Caco-2 (cell line): ENCODE data around the gene SLC9A4. TPM values are rescaled to one million over a fixed set of nuclear protein-coding genes. Genes with fewer than 3 reads are reported as not detected.

Experiments used
- BruUV-seq: library from RNA; stranded (reverse); fragments of 400-500 nt; replicated peaks from 2 replicates; lab custom pipeline; 2021; lab: Mats Ljungman, UMichigan
- CTCF ChIA-PET: fragments of 300-600 bp; sonication (Branson Sonifier 250); formaldehyde crosslinking; loops from one replicate; lab custom pipeline; 2022; ENCODE audit warnings: antibody characterized with exemption; lab: Charles Lee
- POLR2A ChIA-PET: fragments of 300-600 bp; sonication (Branson Sonifier 250); formaldehyde crosslinking; loops from one replicate; lab custom pipeline; 2022; ENCODE audit warnings: antibody characterized with exemption; lab: Charles Lee
- DNase-seq, 2 experiments: peaks; one replicate each; pipeline versions ENCODE4 v3.0.0 to v3.0.0-alpha.2; 2020 to 2022
- H3K27me3 ChIP-seq: replicated peaks from 2 replicates; pipeline ENCODE4 v1.6.0; 2011; ENCODE audit warnings: low read length; ENCODE audit not compliant: control insufficient read depth, insufficient read depth
- H3K36me3 ChIP-seq: 2 replicates; pipeline ENCODE4 v1.5.1; 2011; ENCODE audit warnings: low read length; ENCODE audit not compliant: control insufficient read depth, insufficient read depth
- H3K4me1 ChIP-seq: fragments of 250-450 bp; sonication (Bioruptor Pico); 2 replicates; pipeline ENCODE4 v1.5.1; 2020; ENCODE audit warnings: mild to moderate bottlenecking
- H3K4me3 ChIP-seq: 2 replicates; pipeline ENCODE4 v1.5.1; 2011; ENCODE audit warnings: low read depth, mild to moderate bottlenecking, control low read depth, low read length
- H3K9me3 ChIP-seq: fragments of 250-450 bp; sonication (Bioruptor Pico); 2 replicates; pipeline ENCODE4 v1.5.1; 2020; ENCODE audit warnings: mild to moderate bottlenecking, moderate library complexity
- H3K27ac Mint-ChIP-seq: one replicate; pipeline ENCODE4 v1.8.0; 2022; ENCODE audit warnings: mixed read lengths; ENCODE audit not compliant: unreplicated experiment
- H3K27me3 Mint-ChIP-seq: one replicate; pipeline ENCODE4 v1.8.0; 2022; ENCODE audit warnings: mixed read lengths; ENCODE audit not compliant: insufficient read depth, unreplicated experiment
- H3K36me3 Mint-ChIP-seq: one replicate; pipeline ENCODE4 v1.8.0; 2022; ENCODE audit warnings: mild to moderate bottlenecking, mixed read lengths; ENCODE audit not compliant: insufficient read depth, unreplicated experiment
- H3K4me1 Mint-ChIP-seq: one replicate; pipeline ENCODE4 v1.8.0; 2022; ENCODE audit warnings: low read depth, mixed read lengths; ENCODE audit not compliant: unreplicated experiment
- H3K4me3 Mint-ChIP-seq: one replicate; pipeline ENCODE4 v1.8.0; 2022; ENCODE audit warnings: mild to moderate bottlenecking, moderate library complexity, mixed read lengths; ENCODE audit not compliant: unreplicated experiment
- H3K9me3 Mint-ChIP-seq: one replicate; pipeline ENCODE4 v1.8.0; 2022; ENCODE audit warnings: mixed read lengths; ENCODE audit not compliant: unreplicated experiment
- intact Hi-C: fragments of 100-400 bp; cut with micrococcal nuclease; formaldehyde crosslinking; loops from one replicate; pipeline ENCODE4 v1.10.0; 2022; ENCODE audit not compliant: unreplicated experiment
- total RNA-seq: library from RNA; stranded (reverse); gene quantifications from 2 replicates; pipeline ENCODE4 v1.2.3, GENCODE V29; 2022
- TF ChIP-seq, protein P1 (sequence below), 2 experiments: fragments of 200-600 bp in 1 of 2; IDR thresholded peaks; 1 replicate in 1 of 2; 2 replicates in 1 of 2; pipeline versions ENCODE4 v1.5.1 to v1.8.0; 2011 to 2022; ENCODE audit warnings: antibody characterized with exemption in 1 of 2, control low read depth in 1 of 2, inconsistent platforms in 1 of 2, low read depth in 1 of 2, low read length in 1 of 2, mild to moderate bottlenecking in 1 of 2, moderate library complexity in 1 of 2; ENCODE audit not compliant: insufficient read depth in 1 of 2, severe bottlenecking in 1 of 2, unreplicated experiment in 1 of 2

SLC9A4 gene
- total RNA-seq, 1 experiment from 2014 or later, result 1.4 TPM

DNA sequence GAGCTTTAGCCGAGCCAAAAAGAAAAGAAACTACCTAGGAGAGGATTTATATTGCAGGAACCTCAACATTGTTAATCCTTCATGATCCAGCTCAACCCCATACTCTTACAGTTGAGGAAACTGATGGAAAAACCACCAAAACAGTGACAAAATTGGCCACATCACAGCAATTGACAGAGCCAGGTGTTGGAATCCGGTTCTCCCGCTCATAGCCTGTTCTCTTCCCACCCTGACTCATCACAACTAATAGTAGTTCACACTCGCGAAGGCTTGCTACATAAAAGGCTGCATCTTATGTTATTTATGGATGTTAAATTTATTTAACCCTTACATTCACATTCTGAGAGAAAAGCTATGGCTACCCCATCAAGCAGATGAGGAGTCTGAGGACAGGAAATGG, 33.7 kb downstream of the SLC9A4 start:
- Histone ChIP-seq H3K4me3 (no peak overlapping the region), H3K27me3 (no peaks in the 10 kb centered on the region; the same call in 1 of the 2 replicates), H3K36me3 (no peaks in the 10 kb centered on the region), H3K4me1 (no peaks in the 10 kb centered on the region), H3K9me3 (peaks cover 3% of the 10 kb centered on the region; the same call in 1 of the 2 replicates)
- ChIA-PET POLR2A (no interaction called here), CTCF (no interaction called here)
- no peak overlapping the region for H3K4me3 Mint-ChIP-seq
- no peak for DNase-seq
- TF ChIP-seq, protein P1, sequence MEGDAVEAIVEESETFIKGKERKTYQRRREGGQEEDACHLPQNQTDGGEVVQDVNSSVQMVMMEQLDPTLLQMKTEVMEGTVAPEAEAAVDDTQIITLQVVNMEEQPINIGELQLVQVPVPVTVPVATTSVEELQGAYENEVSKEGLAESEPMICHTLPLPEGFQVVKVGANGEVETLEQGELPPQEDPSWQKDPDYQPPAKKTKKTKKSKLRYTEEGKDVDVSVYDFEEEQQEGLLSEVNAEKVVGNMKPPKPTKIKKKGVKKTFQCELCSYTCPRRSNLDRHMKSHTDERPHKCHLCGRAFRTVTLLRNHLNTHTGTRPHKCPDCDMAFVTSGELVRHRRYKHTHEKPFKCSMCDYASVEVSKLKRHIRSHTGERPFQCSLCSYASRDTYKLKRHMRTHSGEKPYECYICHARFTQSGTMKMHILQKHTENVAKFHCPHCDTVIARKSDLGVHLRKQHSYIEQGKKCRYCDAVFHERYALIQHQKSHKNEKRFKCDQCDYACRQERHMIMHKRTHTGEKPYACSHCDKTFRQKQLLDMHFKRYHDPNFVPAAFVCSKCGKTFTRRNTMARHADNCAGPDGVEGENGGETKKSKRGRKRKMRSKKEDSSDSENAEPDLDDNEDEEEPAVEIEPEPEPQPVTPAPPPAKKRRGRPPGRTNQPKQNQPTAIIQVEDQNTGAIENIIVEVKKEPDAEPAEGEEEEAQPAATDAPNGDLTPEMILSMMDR (IDR thresholded peaks at IDR 0.05; ENCODE audit: insufficient read depth in 1 of 2, low read depth in 1 of 2, low read length in 1 of 2, severe bottlenecking in 1 of 2, unreplicated experiment in 1 of 2), result no peak
- H3K4me1 Mint-ChIP-seq, result no peaks in the 10 kb centered on the region
- BruUV-seq, result no TSS peak
- intact Hi-C loops, result no loop called here
- H3K27ac Mint-ChIP-seq, result no peak overlapping the region
- peaks cover 15% of the 10 kb centered on the region for H3K9me3 Mint-ChIP-seq
- no peaks in the 10 kb centered on the region for H3K36me3 Mint-ChIP-seq
- no peaks in the 10 kb centered on the region for H3K27me3 Mint-ChIP-seq

DNA sequence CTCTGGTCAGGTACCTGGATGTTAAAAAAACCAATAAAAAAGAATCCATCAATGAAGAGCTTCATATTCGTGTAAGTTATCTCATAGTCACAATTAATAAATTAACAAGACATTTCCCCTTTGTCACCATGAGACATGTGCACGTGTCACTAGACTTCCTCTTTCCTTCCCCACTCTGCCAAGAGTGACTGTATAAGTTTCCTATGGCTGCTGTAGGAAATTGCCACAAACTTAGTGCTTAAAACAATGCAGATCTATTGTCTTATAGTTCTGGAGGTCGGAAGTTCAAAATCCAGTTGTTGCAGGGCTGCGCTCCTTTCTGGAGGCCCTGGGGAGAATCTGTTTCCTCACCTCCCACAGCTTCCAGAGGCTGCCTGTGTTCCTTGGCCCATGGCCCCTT, 35.8 kb downstream of the SLC9A4 start:
- Histone ChIP-seq H3K27me3 (no peaks in the 10 kb centered on the region), H3K4me1 (peaks cover 10% of the 10 kb centered on the region), H3K36me3 (no peaks in the 10 kb centered on the region), H3K9me3 (peaks cover 6% of the 10 kb centered on the region), H3K4me3 (no peak overlapping the region)
- CTCF ChIA-PET, result no interaction called here
- H3K9me3 Mint-ChIP-seq, result peaks cover 30% of the 10 kb centered on the region
- BruUV-seq, result no TSS peak
- no peak overlapping the region for H3K4me3 Mint-ChIP-seq
- H3K27ac Mint-ChIP-seq, result no peak overlapping the region
- TF ChIP-seq, protein P1 (IDR thresholded peaks at IDR 0.05; ENCODE audit: insufficient read depth in 1 of 2, low read depth in 1 of 2, low read length in 1 of 2, severe bottlenecking in 1 of 2, unreplicated experiment in 1 of 2), result no peak
- POLR2A ChIA-PET, result no interaction called here
- no peaks in the 10 kb centered on the region for H3K27me3 Mint-ChIP-seq
- peaks cover 15% of the 10 kb centered on the region for H3K4me1 Mint-ChIP-seq
- DNase-seq, result no peak
- H3K36me3 Mint-ChIP-seq, result no peaks in the 10 kb centered on the region
- intact Hi-C loops, result no loop called here

DNA sequence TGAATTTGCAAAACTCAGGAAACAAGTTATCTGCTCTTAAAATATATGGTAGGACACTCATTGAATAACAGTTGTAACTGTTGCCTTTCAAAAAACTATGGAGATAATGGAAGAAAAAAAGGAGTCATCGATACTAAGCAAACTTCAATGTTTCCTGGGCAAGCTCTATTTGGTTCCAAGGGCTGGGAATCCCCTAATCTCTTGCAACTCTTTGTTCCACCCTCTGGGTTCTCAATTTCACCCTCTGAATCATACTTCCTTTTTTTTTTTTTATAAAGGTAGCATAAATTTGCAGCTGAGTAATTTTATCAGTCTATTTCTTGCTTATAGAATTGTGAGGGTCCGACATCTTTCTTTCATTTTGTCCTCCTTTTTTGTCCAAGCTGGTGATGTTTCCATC, 36.7 kb downstream of the SLC9A4 start:
- no TSS peak for BruUV-seq
- Histone ChIP-seq H3K4me1 (peaks cover 18% of the 10 kb centered on the region), H3K36me3 (no peaks in the 10 kb centered on the region; the same call in 1 of the 2 replicates), H3K27me3 (no peaks in the 10 kb centered on the region), H3K4me3 (no peak overlapping the region), H3K9me3 (peaks cover 6% of the 10 kb centered on the region)
- H3K4me3 Mint-ChIP-seq, result no peak overlapping the region
- H3K36me3 Mint-ChIP-seq, result no peaks in the 10 kb centered on the region
- POLR2A ChIA-PET, result no interaction called here
- DNase-seq, result no peak
- H3K4me1 Mint-ChIP-seq, result peaks cover 22% of the 10 kb centered on the region
- no peak overlapping the region for H3K27ac Mint-ChIP-seq
- peaks cover 30% of the 10 kb centered on the region for H3K9me3 Mint-ChIP-seq
- no peaks in the 10 kb centered on the region for H3K27me3 Mint-ChIP-seq
- intact Hi-C loops, result no loop called here
- CTCF ChIA-PET, result no interaction called here
- TF ChIP-seq, protein P1 (IDR thresholded peaks at IDR 0.05; ENCODE audit: insufficient read depth in 1 of 2, low read depth in 1 of 2, low read length in 1 of 2, severe bottlenecking in 1 of 2, unreplicated experiment in 1 of 2), result no peak
